HK-2 (cell line): ENCODE measurements around the gene GTPBP2.
"Not testable (repeated sequence)": the region's sequence is repeated elsewhere in the genome, so short reads cannot be mapped to it uniquely, and the experiment has no call there.

Experiments used
- DNase-seq: peaks from one replicate; pipeline ENCODE4 v3.0.0-alpha.2; 2018; ENCODE audit not compliant: unreplicated experiment

Gene GTPBP2

DNA sequence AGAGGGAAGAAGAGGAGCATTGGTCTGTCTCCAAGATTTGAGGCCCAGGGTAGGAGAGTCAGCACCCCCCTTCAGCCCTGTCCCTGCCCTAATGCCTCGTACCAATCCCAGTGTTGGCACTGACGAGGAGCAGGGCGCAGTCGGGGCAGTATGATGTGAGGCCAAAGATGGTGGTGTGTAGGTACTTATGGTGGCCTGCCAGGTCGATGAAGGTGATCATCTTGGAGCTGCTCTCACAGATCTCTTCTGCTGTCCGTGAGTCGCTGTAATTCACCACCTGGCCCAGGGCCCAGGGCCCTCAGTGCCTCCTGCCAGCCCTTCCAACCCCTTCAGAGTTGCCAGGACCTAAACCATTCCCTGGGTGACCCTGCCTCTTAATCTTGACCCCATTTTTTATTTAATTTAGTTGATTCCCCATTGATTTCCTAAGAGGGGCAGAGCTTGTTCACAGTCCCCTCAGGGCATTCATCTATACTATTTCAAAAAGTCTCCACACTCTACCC, 4.2 kb downstream of the GTPBP2 start:
- DNase-seq: no peak

DNA sequence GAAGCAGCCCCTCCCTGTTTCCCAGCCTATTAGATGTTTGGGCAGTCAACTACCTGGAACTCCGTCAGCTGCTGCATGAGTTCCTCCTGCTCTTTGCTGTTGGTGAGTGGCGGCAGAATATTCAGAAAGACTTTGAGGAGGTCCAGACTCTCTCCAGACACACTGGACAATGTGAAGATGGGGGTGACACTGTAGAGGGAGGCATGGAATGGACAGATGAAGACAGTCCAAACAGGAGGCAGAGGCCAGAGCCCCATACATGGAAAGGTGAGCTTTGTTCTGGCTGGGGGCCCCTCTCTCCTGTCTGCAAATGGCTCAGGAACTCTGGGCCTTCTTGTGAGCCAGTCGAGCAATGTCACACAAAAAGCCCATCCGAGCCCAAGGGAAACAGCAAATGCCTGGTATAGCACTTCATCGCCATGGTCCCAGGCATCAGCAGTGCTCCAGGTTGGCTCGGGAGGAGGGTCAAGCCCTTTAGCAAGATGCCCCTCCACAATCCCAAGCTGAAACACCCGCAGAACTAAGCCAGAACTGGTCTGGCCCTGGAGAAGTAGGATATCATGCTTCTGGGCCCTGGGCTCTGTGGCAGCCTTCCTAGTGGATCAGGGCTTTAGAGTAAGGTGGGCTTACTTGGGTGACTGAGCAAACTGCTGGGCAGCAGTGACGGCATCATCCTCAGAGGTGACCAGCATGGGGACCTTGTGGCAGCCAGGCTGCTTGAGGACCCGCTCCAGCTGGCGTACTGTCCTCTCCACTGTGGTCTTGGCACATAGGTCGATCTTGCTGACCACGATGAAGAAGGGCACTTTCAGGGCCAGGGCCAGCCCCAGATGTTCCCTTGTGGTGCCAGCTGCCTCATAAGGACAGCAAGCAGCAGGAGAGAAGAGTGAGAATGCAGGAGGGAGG, 4.9 kb downstream of the GTPBP2 start:
- no peak for DNase-seq

DNA sequence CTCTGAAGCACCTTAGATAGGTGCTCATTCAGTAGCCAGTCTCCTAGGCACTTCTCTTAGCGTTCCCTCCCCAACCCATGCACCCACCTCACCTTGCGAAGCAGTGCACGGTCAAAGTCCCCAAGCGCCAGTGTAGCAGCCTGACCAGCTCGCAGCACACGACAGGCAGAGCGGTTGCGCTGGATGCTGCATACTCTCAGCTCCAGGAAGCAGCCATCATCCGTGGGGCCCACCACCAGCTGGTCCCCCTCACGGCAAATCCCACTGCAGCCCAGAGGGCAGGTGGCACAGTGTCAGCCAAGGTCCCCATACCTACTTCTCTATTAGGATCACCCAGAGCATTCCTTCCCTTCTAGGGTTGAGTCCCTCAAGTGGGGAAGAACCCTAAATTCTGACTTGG, 6.5 kb downstream of the GTPBP2 start:
- no peak for DNase-seq

DNA sequence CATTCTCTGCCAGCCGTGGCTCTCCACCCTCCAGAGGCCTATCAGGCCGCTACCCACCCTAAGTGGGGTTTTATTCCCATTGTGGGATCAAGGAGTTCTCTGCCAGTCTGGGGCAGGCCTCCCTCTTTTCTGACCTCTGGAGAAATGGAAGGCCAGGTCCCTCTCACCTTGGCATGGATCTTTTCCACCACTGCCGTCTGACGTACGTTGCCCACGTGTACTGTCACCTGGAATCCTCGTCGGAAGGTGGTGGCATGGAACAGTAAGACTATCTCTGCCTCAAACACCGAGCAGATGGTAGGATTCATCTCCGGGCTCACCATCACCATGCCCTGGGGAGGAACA, 7.3 kb downstream of the GTPBP2 start:
- no peak for DNase-seq

DNA sequence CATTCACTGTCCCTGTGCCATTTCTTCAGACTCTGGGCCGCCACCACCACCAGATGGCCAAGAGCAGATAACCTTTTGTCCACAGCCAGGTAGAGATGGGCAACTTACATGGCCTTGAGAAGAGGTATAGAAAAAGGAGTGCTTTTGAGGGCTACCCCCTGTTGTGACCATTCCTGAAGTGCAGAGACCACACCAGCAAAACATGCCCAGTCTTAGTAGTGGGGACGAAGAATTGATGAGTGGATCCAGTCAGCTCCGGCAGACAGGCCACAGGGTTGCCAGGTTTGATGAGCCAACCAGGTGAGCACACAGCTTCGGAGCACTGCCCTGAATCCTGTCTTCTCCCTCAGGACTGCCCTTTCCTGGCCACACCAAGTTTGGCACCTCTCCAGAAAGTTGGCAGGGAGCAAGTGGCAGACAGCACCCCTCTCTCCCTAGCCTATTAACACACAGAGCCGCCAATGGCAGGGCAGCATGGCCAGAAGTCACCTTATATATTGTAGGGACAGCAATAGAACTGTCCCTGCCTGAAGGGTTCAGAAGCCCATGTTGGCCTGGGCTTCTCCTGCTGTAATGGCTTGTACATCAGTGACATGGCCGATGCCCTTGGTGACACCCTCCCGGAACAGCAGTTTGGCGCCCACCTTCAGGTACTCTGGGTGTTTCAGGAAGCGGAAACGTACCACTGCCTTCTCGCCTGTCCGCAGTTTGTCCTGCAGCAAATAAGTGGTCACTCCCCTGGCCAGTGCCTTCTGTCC, 7.8 kb downstream of the GTPBP2 start:
- no peak for DNase-seq

DNA sequence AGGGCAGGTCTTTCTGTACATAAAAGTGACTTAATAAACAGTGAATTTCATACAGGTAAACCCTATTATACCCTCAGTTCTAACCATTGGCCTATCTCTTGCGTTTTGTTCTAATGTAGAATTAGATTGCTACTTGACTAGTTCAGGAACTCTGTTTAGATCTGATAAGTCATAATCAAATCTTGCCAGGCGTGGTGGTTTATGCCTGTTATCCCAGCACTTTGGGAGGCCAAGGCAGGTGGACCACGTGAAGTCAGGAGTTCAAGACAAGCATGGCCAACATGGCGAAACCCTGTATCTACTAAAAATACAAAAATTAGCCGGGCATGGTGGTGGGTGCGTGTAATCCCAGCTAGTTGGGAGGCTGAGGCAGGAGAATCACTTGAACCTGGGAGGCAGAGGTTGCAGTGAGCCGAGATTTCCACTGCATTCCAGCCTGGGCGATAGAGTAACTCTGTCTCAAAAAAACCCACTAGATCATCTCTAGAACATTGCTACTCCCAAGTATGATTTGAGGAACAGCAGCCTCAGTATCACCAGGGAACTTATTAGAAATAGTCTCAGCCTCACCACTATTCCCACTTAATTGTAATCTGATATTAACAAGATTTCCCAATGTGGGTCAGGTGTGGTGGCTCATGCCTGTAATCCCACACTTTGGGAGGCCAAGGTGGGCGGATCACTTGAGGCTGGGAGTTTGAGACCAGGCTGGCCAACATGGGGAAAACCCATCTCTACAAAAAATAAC, 12.2 kb downstream of the GTPBP2 start:
- DNase-seq: no peak

DNA sequence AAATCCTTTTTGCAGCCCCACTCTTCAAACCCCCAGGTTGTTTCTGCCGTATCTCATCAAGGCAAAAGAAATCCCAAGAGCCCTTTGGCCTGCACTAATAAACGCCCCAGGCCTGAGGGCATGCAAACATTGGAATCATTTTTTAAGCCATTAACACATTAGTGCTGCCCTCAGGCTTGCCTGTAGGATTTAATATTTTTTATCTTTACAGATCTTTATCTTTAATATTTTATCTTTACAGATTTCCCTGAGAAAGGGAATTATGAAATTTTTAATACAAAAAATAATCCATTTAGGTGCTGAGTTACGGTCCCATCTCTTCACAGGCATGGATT, 14.7 kb downstream of the GTPBP2 start:
- DNase-seq: no peak

DNA sequence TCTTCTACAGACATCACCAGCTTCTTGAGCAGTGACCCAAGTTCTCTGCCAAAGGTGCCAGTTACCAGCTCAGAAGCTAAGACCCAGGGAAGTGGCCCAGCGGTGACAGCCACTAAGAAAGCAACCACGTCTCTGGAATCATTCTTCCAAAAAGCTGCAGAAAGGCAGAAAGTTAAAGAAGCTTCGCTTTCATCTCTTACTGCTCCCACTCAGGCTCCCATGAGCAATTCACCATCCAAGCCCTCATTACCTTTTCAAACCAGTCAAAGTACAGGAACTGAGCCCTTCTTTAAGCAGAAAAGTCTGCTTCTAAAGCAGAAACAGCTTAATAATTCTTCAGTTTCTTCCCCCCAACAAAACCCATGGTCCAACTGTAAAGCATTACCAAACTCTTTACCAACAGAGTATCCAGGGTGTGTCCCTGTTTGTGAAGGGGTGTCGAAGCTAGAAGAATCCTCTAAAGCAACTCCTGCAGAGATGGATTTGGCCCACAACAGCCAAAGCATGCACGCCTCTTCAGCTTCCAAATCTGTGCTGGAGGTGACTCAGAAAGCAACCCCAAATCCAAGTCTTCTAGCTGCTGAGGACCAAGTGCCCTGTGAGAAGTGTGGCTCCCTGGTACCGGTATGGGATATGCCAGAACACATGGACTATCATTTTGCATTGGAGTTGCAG, 15.2 kb downstream of the GTPBP2 start:
- no peak for DNase-seq

DNA sequence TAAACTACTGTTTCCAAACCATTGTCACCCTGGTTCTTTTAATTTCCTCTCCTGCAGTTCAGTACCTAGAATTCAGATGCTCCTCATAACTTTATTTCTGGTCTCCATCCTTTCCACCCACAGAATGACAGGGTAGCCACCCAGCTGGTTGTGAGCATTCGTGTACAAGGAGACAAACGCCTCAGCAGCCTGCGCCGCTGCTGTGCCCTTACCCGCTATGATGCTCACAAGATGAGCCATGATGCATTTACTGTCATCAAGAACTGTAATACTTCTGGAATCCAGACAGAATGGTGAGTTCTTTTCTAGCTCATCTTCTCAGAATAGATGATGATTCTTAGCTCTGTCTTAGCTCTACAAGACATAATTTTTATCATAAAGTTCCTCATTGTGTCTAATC, 18.6 kb downstream of the GTPBP2 start:
- DNase-seq: no peak

DNA sequence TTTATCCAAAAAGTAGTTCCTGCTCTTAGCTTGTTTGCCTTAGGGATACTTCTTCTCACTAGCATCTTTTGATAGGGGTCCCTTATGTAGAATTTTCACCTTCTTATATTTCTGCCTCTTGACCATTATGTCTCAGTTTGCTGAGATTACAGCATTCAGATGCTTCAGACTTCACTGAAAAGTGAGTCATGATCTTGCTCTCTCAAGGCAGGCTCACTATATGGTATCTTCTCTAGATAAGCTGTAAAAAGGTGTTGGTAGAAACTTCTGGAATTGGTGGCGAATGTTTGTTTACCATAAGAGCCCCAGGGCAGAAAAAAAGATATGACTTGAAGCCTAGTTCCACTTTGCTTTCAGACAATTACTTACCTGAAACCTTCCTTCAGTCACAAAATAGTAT, 19.7 kb downstream of the GTPBP2 start:
- no peak for DNase-seq

DNA sequence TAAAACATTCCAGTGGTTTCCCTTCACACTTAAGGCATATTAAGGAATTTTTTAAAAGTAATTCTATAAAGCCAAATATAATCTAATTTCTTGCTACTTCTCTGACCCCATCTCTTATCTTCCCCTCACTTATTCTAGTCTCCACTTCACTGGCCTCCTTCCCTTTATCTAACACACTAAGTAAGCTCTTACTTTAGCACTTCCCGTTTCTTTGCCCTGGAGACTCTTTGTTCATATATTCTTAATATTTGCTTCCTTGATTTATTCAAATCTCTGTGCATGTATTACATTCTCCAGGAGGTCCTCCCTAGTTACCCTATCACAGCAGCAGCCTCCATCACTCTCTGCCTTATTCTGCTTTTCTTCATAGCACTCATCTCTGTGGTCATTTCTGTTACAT, 20.3 kb downstream of the GTPBP2 start:
- DNase-seq: no peak

DNA sequence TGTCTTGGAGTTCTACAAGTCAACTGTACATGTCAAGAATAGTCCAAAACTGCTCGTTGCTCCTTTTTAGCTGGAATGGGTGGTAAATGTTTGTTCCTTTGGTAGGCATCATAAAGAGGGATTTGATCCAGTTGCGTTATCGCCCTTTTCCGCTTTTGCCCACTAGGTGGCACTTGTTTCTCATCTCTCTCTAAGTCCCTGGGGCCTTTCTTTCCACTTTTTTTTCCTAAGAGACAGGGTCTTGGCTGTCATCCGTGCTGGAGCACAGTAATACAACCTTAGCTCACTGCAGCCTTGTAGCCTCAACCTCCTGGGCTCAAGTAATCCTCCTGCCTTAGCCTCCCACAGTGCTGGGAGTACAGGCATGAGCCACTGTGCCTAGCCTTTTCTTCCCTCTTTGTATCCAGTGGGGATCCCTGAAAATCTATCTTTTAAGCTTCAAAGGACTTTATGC, 20.7 kb downstream of the GTPBP2 start:
- peak; percentile 60 for DNase-seq

DNA sequence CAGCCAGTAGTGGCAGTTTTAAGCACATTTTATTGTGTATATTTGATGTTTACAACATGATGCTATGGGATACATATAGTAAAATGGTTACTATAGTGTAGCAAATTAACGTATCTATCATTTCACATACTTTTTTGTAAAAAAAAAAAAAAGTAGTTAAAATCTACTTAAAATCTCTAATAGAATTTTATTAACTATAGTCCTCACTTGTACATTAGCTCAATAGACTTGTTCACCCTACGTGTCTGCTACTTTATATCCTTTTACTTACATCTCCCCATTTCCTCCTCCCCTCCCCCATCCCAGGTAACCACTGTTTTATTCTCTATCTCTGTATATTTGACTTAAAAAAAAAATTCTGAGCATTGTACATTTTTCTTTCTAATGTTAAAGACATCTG, 23.0 kb downstream of the GTPBP2 start:
- no peak for DNase-seq

DNA sequence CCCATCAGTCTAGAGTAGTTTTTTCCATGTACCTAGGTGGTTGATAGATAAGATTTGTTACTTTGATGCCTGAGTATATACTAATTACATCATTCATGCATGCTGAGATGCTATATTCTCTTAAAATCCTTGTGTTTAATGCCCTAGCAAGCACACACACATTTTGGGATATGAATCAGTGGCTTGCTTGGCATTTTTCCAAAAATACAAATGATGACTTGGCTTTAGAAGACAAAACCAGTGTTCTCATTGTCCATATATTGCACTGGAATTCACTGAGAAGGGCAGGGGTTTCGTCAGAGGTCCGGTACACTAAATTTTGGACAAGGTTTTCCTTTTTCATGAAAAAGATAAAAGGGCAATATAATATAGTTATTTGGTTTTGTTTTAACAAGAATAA, 24.9 kb downstream of the GTPBP2 start:
- DNase-seq: no peak

DNA sequence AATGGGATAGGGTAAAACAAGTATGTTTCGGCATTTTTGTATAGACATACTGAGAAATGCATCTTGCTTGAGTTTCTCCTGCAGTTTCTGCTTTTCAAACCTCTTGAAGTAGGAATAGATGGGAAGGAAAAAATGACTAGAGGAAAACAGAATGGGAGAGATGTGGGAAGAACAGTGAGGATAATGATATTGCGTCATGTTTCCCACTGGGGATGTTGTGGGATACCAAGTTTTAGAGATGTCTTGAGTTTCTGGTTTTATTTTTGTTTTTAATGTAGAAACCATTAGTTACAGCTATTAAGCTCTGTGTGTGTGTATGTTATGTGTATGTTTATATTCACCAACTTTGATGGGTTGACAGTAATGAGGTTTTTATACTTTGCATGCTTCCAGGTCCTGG, 28.5 kb downstream of the GTPBP2 start:
- no peak for DNase-seq

DNA sequence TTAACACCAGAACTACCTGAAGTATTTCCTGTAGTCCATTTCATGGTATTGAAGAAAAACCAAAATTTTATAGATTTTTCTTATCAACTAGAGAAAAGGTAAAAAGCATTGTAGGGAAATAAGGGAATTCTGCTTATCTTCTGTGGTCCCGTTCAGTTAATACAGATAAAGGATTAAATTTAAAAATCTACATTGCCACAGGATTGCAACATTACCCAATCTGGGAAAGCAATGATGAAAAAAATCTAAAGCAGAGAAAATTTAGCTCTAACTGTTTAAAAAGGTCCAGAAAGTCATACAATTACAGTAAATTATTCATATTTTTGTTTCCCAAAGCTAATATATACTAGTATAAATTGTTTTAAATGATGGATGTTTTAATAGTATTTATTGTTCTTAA, 35.1 kb downstream of the GTPBP2 start:
- DNase-seq: no peak

DNA sequence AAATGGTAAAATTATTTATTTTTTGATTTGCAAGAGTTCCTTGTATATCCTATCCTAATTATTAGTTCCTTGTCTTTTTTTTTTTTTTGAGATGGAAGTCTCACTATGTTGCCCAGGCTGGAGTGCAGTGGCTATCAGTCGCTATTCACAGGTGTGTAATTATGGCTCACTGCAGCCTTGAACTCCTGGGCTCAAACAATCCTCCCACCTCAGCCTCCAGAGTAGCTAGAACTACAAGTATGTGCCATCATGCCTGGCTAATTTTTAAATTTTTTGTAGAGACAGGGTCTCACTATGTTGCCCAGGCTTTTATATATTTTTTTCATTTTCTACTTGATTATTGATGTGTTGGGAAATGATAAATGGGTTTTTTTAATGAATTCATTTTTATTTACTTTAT, 39.5 kb downstream of the GTPBP2 start:
- not testable (repeated sequence) for DNase-seq

DNA sequence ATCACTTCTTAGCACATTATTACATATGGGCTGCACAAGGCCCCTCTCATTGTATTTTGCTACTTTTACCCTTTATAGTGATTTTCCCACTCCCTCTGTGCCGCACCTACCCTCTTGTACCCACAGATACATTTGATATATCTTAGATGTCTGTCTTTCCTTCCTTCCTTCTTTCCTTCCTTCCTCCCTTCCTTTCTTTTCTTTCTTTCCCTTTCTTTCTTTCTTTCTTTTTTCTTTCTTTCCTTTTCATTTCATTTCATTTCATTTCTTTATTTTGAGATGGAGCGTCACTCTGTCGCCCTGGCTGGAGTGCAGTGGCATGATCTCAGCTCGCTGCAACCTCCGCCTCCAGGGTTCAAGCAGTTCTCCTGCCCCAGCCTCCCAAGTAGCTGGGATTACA, 40.9 kb downstream of the GTPBP2 start:
- DNase-seq: no peak

DNA sequence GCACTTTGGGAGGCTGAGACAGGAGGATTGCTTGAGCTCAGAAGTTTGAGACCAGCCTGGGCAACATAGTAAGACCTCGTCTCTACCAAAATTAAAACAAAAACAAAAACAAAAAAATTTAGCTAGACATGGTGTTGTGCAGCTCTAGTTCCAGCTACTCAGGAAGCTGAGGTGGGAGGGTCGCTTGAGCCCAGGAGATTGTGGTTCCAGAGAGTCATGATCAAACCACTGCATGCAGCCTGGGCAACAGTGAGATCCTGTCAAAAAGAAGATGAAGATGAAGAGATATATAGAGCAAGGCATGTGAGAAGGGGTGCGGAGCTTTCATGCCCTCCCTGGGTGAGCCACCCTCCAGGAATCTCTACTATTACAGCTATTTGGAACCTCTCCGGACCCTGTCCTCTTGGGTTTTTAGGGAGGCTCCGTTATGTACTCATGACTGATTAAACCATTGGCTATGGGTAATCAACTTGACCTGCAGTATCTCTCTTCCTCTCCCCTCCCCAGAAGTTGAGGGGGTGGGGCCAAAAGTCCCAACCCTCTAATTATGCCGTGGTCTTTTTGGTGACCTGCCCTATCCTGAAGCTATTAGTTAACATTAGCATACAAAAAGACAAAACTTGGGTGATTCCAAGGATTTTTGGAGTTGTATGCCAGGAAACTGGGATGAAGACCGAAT, 44.0 kb downstream of the GTPBP2 start:
- DNase-seq: no peak

DNA sequence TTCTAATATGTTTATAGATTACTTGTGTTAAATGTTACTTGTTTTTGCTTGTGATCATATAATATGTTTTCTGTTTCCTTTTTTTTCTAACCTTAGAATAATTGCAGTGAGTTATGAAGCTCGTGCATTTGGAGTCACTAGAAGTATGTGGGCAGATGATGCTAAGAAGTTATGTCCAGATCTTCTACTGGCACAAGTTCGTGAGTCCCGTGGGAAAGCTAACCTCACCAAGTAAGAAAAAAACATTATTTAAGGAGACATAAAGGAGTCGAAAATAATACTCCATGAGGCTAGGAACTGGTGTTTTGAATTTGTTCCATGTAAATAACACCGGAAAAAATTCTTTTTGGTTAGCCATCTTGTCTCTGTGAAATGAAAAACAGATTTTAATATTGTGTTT, 46.2 kb downstream of the GTPBP2 start:
- DNase-seq: no peak

DNA sequence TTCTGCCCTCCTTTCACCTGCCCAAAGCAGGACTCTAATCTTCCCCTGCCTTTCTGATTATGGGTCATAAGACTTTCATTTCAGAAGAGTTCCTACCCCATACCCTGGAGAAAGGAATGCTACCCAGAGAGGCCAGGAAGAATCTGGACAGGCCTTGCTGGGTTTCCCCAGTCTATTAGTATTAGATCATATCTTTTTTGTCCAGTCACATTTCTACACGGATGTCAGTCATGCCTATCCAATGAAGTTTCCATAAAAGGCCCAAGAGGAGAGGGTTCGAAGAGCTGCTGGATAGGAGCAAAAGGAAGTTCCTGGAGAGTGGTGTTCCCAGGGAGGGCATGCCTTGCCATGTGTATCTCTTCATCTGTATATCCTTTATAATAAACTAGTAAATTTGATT, 49.9 kb downstream of the GTPBP2 start:
- DNase-seq: peak; percentile 14
